SK-N-SH (cell line): ENCODE data around the gene PRR36. TPM values are rescaled to one million over a fixed set of nuclear protein-coding genes. Genes with fewer than 3 reads are reported as not detected.

Experiments used
- CTCF ChIA-PET: fragments of 300-600, 350-600 bp; formaldehyde crosslinking; extraction: SDS; loops from one replicate; lab custom pipeline; 2021; lab: Yijun Ruan, JAX
- POLR2A ChIA-PET: fragments of 350-600 bp; sonication (Branson Sonifier 250); formaldehyde crosslinking; extraction: SDS; loops from one replicate; lab custom pipeline; 2020; ENCODE audit warnings: antibody characterized with exemption, inconsistent platforms; lab: Yijun Ruan, JAX
- DNase-seq: peaks from one replicate; pipeline ENCODE4 v3.0.0; 2012
- H2AFZ ChIP-seq: fragments of 200-600 bp; sonication (generic); 2 replicates; pipeline ENCODE4 v1.8.1; 2016; ENCODE audit warnings: antibody characterized with exemption, mild to moderate bottlenecking, low read depth
- H3F3A ChIP-seq: fragments of 200-600 bp; sonication (generic); replicated peaks from 2 replicates; pipeline ENCODE3; 2016; ENCODE audit warnings: antibody characterized with exemption, mild to moderate bottlenecking; ENCODE audit not compliant: insufficient read depth
- H3K27ac ChIP-seq, 2 experiments: fragments of 200-500 bp in 1 of 2; fragments of 200-600 bp in 1 of 2; sonication (Bioruptor generic) in 1 of 2; sonication (generic), shearing (Covaris generic) in 1 of 2; 2 replicates each; pipeline versions ENCODE4 v1.5.1 to v1.6.1; 2014 to 2016; ENCODE audit warnings: low read depth in 2 of 2, inconsistent platforms in 1 of 2, low read length in 1 of 2, mild to moderate bottlenecking in 1 of 2, mixed read lengths in 1 of 2
- H3K27me3 ChIP-seq: fragments of 200-600 bp; sonication (generic), shearing (Covaris generic); 2 replicates; pipeline ENCODE4 v1.6.1; 2016; ENCODE audit warnings: mixed run types; ENCODE audit not compliant: insufficient read depth
- H3K36me3 ChIP-seq, 2 experiments: fragments of 200-500 bp in 1 of 2; fragments of 200-600 bp in 1 of 2; sonication (Bioruptor generic) in 1 of 2; sonication (generic) in 1 of 2; replicated peaks in 1 of 2; 2 replicates each; pipeline versions ENCODE3 to v1.5.1; 2014 to 2016; ENCODE audit warnings: low read length in 1 of 2, mild to moderate bottlenecking in 1 of 2; ENCODE audit not compliant: insufficient read depth in 2 of 2, control insufficient read depth in 1 of 2
- H3K4me1 ChIP-seq, 2 experiments: fragments of 200-500 bp in 1 of 2; fragments of 200-600 bp in 1 of 2; sonication (Bioruptor generic) in 1 of 2; sonication (generic), shearing (Covaris generic) in 1 of 2; 2 replicates each; pipeline versions ENCODE4 v1.5.1 to v1.6.1; 2014 to 2016; ENCODE audit warnings: low read depth in 1 of 2, low read length in 1 of 2, mixed run types in 1 of 2; ENCODE audit not compliant: insufficient read depth in 2 of 2, control insufficient read depth in 1 of 2
- H3K4me2 ChIP-seq: fragments of 200-600 bp; sonication (generic), shearing (Covaris generic); 2 replicates; pipeline ENCODE4 v1.6.1; 2017; ENCODE audit warnings: mixed run types
- H3K4me3 ChIP-seq, 2 experiments: fragments of 200-500 bp in 1 of 2; fragments of 200-600 bp in 1 of 2; sonication (Bioruptor generic) in 1 of 2; sonication (generic), shearing (Covaris generic) in 1 of 2; 2 replicates each; pipeline versions ENCODE4 v1.5.1 to v1.8.1; 2014 to 2016; ENCODE audit warnings: low read depth in 2 of 2, inconsistent platforms in 1 of 2, low read length in 1 of 2, mild to moderate bottlenecking in 1 of 2, mixed read lengths in 1 of 2, moderate library complexity in 1 of 2
- H3K79me2 ChIP-seq: fragments of 200-600 bp; sonication (generic); 2 replicates; pipeline ENCODE4 v1.8.1; 2017; ENCODE audit warnings: mild to moderate bottlenecking; ENCODE audit not compliant: insufficient read depth
- H3K9ac ChIP-seq: fragments of 200-600 bp; sonication (generic); 2 replicates; pipeline ENCODE4 v1.6.1; 2017; ENCODE audit warnings: mixed run types
- H3K9me2 ChIP-seq: fragments of 200-600 bp; sonication (generic); 2 replicates; pipeline ENCODE4 v1.6.1; 2017; ENCODE audit warnings: mixed run types
- H3K9me3 ChIP-seq: fragments of 200-600 bp; sonication (generic); 2 replicates; pipeline ENCODE4 v1.6.1; 2017; ENCODE audit warnings: mixed run types, mild to moderate bottlenecking, moderate library complexity
- H4K20me1 ChIP-seq: fragments of 200-600 bp; sonication (generic); 2 replicates; pipeline ENCODE4 v1.6.1; 2017; ENCODE audit warnings: mild to moderate bottlenecking, mixed run types; ENCODE audit not compliant: insufficient read depth
- CTCF ChIP-seq: fragments of 200-600 bp; sonication (generic); IDR thresholded peaks from 2 replicates; pipeline ENCODE4 v1.6.1; 2017; ENCODE audit warnings: antibody characterized with exemption, mild to moderate bottlenecking, moderate library complexity
- EP300 ChIP-seq, 2 experiments: IDR thresholded peaks; 2 replicates each; pipeline versions ENCODE4 v1.4.0 to v1.6.1; 2012; ENCODE audit warnings: borderline replicate concordance in 1 of 2, low read depth in 1 of 2, low read length in 1 of 2
- FOXJ3 ChIP-seq: sonication (generic); formaldehyde crosslinking; IDR thresholded peaks from 2 replicates; pipeline ENCODE4 v1.5.1; 2020; ENCODE audit warnings: mild to moderate bottlenecking, missing genetic modification reagents
- FOXM1 ChIP-seq: IDR thresholded peaks from 2 replicates; pipeline ENCODE4 v1.4.0; 2012; ENCODE audit warnings: low read depth, mild to moderate bottlenecking
- JUND ChIP-seq: IDR thresholded peaks from 2 replicates; pipeline ENCODE4 v1.4.0; 2012
- MXI1 ChIP-seq: IDR thresholded peaks from 2 replicates; pipeline ENCODE4 v1.6.1; 2012; ENCODE audit warnings: mild to moderate bottlenecking, low read depth, low read length, improper control_type of control experiment
- POLR2AphosphoS5 ChIP-seq: IDR thresholded peaks from 2 replicates; pipeline ENCODE4 v1.6.1; 2012; ENCODE audit warnings: low read depth, low read length
- REST ChIP-seq: IDR thresholded peaks from 2 replicates; pipeline ENCODE4 v1.6.1; 2012; ENCODE audit warnings: mild to moderate bottlenecking, low read depth, low read length, moderate library complexity
- RFX5 ChIP-seq: IDR thresholded peaks from 2 replicates; pipeline ENCODE4 v1.6.1; 2012; ENCODE audit warnings: mild to moderate bottlenecking, improper control_type of control experiment, low read length
- RXRA ChIP-seq: IDR thresholded peaks from 2 replicates; pipeline ENCODE4 v1.4.0; 2012; ENCODE audit warnings: low read depth, mild to moderate bottlenecking, borderline replicate concordance
- SIN3A ChIP-seq: IDR thresholded peaks from 2 replicates; pipeline ENCODE4 v1.6.1; 2012; ENCODE audit warnings: low read depth, mild to moderate bottlenecking, low read length, moderate library complexity, borderline replicate concordance
- TEAD4 ChIP-seq: IDR thresholded peaks from 2 replicates; pipeline ENCODE4 v1.4.0; 2012; ENCODE audit warnings: mild to moderate bottlenecking, borderline replicate concordance; ENCODE audit not compliant: insufficient read depth
- USF1 ChIP-seq: IDR thresholded peaks from 2 replicates; pipeline ENCODE4 v1.4.0; 2012; ENCODE audit warnings: low read depth, borderline replicate concordance
- WGBS: methylation state at CpG from one replicate; pipeline ENCODE4 v1.1.6; 2017; ENCODE audit warnings: low lambda C conversion rate; 5-methylcytosine and 5-hydroxymethylcytosine counted together
- polyA plus RNA-seq, 3 experiments: library from polyadenylated mRNA; depleted of rRNA; stranded (reverse); fragments of >200 nt; gene quantifications; 2 replicates each; pipeline ENCODE4 v1.2.3, GENCODE V29; 2012

The PRR36 gene
- polyA plus RNA-seq, 1 of the 3 experiments (the other 2 are of a cell fraction), result 0.18 TPM

- Histone ChIP-seq H3K9ac (no peak overlapping the region), H3K4me3 (peak overlapping the region; percentile 37 to 43; a peak in 3 of 4 replicates), H3K9me2 (no peaks in the 10 kb centered on the region), H3K79me2 (no peaks in the 10 kb centered on the region), H3K36me3 (peaks cover 0 to 24% of the 10 kb centered on the region in 2 experiments), H3F3A (peaks cover 10% of the 10 kb centered on the region), H3K27me3 (peaks cover 7% of the 10 kb centered on the region; the same call in 1 of the 2 replicates), H2AFZ (no peak overlapping the region), H3K27ac (no peak overlapping the region), H4K20me1 (no peaks in the 10 kb centered on the region), H3K4me2 (peak overlapping the region; percentile 57), H3K4me1 (peaks cover 0 to 14% of the 10 kb centered on the region in 2 experiments; a peak in 2 of 4 replicates), H3K9me3 (no peaks in the 10 kb centered on the region)
- ChIA-PET CTCF (interaction anchor here (0.6 to 5.0 kb wide), 4 partner anchors 12 to 411 kb away, joined by 3 to 26 read pairs (median 16); partner anchors contain the start of gene MAP2K7), POLR2A (interaction anchor here (1.8 to 2.2 kb wide), 3 partner anchors 8 to 53 kb away, joined by 4 to 6 read pairs (median 5); partner anchors contain the start of gene MAP2K7)
- no peak for DNase-seq
- 66% methylated on average over 18 of the region's 24 CpGs for WGBS
- no peak for TF ChIP-seq RFX5
- TF ChIP-seq SIN3A, result no peak
- no peak for TF ChIP-seq CTCF
- no peak for TF ChIP-seq JUND
- no peak for TF ChIP-seq USF1
- no peak for TF ChIP-seq MXI1
- TF ChIP-seq RXRA, result no peak
- no peak for TF ChIP-seq FOXJ3 (CRISPR knock-in tag)
- TF ChIP-seq TEAD4, result no peak
- TF ChIP-seq EP300 (IDR thresholded peaks at IDR 0.05; ENCODE audit: borderline replicate concordance in 1 of 2, low read depth in 1 of 2, low read length in 1 of 2), result no peak
- no peak for TF ChIP-seq POLR2AphosphoS5
- TF ChIP-seq FOXM1, result no peak
- TF ChIP-seq REST, result no peak
Measured at GRCh38 chr19:7915250-7916102, 41.3 kb upstream of the PRR36 start.
